Umbilical cord (tissue), 2 donors: ENCODE measurements around the gene LIAS. TPM values are rescaled to one million over a fixed set of nuclear protein-coding genes. Genes with fewer than 3 reads are reported as not detected.
"Not testable (repeated sequence)": the region's sequence is repeated elsewhere in the genome, so short reads cannot be mapped to it uniquely, and the experiment has no call there.

ENCODE experiments used
- DNase-seq: peaks from one replicate; pipeline ENCODE4 v3.0.0-alpha.2; 2015; ENCODE audit warnings: low spot score
- total RNA-seq: library from RNA; depleted of rRNA; stranded (reverse); fragments of >200 nt; gene quantifications from one replicate; pipeline ENCODE4 v1.2.3, GENCODE V29; 2014; ENCODE audit warnings: low replicate concordance; ENCODE audit not compliant: insufficient read depth

The LIAS gene
- total RNA-seq, 1 donor from 2014 or later = 20.5 TPM

DNA sequence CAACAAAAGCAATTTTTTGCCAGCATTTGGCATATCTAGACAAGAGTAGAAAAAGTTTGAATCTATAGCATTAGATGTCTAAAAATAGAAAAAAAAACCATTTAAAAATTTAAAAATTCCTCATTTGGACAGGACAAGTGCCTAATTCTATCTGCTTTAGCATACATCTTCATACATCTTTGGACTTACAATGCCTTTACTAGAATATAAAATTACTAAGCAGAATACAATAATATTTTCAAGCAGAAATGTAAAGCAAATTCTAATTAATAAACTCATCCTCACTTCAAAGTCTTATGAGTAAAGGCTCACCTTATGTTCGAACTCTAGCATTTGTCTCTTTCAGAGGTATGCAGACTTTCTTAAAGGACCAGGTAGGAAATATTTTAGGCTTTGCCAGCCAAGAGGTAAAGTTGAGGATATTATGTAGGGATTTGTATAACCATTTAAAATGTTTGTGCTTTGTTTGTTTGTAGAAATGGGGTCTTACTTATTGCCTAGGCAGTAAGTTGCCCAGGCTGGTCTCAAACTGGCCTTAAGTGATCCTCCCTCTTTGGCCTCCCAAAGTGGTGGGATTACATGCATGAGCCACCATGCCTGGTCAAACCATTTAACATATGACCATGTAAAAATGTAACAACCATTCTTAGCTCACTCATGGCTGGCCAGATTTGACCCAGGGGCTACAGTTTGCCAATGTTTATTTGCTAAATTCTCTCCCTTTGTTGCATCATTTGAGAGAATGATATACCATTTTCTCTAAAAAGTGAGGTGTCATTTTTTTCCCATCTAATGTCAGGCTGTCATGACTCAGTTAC is 39.3 kb downstream of the LIAS start:
- no peak for DNase-seq

GRCh38 chr4:39498727-39499020 is 39.8 kb downstream of the LIAS start:
- no peak for DNase-seq

- no peak for DNase-seq
Observed at GRCh38 chr4:39502019-39502663, 43.3 kb downstream of the LIAS start.

DNA sequence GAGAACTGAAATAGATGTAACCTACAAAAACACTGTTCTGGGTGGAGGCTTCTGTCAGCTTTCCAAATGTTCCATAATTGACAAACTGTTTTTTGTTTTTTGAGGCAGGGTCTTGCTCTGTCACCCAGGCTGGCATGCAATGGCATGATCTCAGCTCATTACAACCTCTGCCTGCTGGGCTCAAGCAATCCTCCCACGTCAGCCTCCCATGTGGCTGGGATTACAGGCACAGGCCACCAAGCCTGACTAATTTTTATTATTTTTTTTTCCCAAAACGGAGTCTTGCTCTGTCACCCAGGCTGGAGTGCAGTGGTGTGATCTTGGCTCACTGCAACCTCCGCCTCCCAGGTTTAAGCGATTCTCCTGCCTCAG is 43.8 kb downstream of the LIAS start:
- not testable (repeated sequence) for DNase-seq

DNA sequence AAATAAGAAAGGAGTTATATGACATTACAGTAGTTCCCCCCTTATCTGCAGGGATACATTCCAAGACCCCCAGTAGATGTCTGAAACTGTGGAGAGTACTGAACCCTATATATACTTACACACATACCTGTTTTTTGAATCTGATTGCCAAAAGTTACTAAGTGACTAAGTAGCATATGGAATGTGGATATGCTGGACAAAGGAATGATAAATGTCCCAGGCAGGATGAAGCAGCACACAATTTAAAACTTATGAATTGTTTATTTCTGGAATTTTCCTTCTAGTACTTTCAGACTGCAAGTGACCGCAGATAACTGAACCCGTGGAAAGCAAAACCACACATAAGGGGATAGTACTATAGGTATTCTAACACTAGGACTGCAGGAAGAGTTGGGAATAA is 45.7 kb downstream of the LIAS start:
- no peak for DNase-seq

- no peak for DNase-seq
Observed at GRCh38 chr4:39505581-39505980, 46.7 kb downstream of the LIAS start.

DNA sequence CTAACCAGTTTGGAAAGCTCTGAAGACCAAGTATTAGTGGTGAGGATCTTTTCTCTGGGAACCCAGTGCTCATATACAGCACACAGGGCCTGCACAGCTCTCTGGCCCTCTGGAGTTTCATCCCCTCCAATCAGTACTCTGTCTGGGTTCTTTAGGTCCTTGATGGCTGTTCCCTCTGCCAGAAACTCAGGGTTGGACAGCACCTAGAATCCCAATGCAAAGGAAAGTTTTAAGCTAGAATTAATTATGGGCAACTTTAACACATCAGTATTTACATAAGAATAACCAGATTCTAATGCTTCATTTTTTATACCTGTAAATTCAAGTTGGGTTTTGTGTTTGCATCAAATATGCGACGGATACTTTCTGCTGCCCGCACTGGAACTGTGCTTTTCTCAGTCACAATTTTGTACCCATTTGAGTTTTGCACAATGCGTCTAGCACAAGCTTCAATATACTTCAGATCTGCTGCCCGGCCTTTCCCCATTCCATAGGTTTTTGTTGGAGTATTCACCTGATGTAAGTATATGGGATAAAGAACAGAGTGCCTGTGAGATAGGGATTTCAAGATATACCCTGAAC is 51.6 kb downstream of the LIAS start:
- no peak for DNase-seq

GRCh38 chr4:39514266-39514665 is 55.4 kb downstream of the LIAS start:
- not testable (repeated sequence) for DNase-seq

DNA sequence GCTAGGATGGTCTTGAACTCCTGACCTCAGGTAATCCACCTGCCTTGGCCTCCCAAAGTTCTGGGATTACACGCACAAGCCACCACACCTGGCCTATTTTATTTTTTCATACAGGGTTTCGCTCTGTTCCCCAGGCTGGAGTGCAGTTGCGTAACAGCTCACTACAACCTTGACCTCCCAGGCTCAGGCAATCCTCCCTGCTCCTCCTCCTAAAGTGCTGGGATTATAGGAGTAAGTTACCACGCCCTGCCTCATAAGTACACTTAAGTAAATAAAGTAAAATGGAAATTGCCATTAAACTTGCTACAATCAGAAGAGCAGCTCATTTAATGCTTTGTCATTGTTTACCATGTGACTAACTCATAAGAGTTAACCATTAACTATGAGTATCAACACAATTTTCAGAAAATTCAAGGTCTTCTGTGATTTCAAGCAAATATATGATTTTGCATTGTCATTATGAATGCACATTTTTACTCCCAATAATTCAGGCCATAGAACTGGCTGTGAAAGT is 56.1 kb downstream of the LIAS start:
- DNase-seq = no peak

DNA sequence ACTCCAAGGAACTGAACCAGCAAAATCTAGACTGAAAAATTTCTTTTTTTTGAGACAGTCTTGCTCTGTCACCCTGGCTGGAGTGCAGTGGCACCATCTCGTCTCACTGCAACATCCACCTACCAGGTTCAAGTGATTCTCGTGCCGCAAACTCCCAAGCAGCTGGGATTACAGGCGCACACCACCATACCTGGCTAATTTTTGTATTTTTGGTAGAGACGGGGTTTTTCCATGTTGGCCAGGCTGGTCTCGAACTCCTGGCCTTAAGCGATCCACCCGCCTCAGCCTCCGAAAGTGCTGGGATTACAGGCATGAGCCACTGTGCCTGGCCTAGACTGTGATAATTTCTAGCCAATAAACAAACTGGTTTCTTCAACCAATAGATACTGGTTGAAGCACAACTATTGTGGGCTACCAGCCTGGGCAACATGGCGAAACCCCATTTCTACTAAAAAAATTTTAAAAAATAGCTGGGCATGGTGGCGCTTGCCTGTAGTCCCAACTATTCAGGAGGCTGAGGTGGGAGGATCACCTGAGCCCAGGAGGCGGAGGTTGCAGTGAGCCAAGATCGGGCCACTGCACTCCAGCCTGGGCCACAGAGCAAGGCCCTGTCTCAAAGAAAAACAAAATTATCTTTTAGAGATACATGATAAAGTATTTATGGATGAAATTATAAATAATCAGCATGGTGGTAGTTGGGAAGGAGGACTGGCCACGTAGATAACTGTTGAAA is 57.0 kb downstream of the LIAS start:
- DNase-seq = not testable (repeated sequence)

DNA sequence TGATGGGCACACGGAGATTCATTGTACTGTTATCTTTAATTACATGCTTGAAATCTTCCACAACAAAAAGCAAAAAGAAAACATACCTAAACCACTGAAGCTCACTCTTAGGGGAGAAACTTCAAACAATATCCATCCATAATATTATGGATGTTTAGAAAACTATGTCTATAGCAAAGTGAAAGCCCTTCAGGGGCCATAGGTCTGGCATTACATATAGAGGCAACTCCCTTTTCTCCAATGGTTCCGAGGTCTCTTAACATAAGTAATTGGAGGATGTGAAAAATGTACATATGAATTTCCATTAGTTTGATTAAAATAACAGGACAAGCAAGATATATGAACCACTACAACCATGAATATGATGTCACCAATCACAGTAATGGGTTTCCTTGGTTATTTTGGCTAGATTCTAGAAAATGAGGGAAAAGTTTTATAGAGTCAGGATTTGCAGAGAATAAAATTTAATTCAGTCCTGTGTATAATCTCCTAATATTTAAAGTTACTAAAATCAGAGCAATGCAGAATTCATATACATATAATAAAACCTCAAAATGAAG is 57.6 kb downstream of the LIAS start:
- DNase-seq = no peak

- no peak for DNase-seq
Observed at GRCh38 chr4:39518484-39518883, 59.6 kb downstream of the LIAS start.

DNA sequence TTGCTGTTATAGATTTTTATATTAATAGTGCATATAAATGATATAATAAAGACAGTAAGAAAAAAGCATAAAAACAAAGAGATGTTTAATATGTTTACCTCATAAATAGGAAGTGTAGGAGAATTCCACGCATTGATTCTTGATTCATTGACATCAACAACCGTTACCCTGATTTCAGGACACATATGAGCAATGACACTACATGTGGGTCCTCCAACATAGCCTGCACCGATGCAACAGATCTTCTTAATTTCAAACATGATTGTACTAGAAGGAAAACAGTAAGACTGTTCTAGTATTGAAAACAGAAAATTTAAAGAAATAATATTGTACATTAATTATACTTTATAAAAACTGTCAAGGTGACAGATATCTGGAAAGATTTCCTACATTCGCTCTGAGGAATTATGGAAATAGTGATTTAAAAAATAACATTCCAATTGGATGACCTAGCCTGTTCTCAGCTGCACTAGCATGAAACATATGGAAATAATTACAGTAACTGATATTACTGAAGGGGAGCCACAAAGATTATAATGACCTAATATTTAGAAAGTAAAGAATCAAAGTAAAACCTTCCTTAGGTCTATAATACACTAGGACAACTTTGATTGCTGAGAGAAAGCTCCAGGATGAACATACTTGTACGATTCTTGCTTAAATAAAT is 62.5 kb downstream of the LIAS start:
- peak; percentile 35 for DNase-seq

GRCh38 chr4:39522068-39522467 is 63.2 kb downstream of the LIAS start:
- no peak for DNase-seq

DNA sequence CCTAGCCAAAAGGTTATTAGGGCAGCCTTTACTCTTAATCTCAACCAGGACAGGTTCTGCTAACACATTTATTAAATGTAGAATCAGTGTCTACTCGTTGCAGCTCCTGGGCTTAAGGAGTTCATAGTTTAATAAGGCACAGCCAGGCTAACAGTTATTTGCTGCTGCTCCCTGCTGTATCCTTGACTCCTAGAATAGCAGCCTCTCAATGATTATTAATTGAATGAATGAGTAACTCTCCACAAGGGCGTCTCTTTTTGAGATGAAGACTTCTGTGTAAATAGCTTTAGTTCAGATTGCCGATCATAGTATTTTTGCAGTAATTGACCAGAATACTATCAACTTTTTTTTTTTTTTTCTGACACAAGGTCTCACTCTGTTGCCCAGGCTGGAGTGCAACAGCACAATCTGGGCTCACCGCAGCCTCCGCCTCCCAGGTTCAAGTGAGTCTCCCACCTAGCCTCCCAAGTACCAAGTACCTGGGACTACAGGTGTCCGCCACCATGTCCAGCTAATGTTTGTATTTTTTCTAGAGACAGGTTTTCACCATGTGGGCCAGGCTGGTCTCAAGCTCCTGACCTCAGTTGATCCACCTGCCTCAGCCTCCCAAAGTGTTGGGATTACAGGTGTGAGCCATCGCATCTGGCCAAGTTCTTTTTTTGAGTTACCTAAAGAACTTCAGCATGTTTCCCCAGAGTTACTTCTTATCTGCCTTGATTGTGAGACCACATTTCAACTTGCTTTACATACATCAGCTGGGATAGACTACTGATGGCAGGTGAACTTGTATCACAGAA is 65.5 kb downstream of the LIAS start:
- no peak for DNase-seq

DNA sequence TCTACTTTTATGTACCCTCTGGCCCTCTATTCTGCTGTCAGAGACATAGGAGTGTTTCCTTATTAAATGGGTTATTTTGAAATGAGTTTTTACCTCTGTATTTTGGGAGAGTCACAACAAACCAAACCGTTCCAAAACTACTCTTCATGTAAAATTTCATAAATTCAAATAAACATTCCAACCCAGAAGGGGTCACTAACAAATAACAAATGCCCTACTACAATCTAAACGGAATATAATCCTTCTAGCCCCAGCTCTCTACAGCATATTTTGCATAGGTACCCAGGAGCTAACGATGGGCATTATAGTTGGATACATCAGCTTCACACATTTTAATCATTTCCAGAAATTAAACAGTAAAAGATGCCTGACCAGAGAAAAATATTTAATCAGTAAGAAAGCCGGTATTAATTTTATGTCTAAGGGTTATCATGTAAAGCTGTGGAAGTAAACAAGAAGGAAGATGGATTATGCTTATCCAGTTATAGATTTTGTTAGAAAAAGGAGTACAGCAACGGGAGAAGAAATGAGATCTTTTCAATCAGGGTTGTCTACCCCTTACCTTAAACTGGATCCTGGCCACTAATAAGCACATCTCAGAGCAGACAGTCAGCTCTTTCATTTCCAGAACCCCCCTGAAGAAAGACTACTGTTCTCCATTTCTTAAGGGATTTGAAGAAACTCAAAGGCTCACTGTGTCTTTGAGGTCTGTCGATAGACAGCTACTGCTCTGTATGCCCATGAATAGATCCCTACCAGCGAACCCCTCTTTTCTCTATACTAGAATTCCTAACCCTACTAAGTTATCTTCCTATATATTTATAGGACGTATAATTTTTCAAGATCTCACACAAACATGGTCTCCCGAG is 67.2 kb downstream of the LIAS start:
- DNase-seq = peak; percentile 37

GRCh38 chr4:39526765-39527295 is 68.0 kb downstream of the LIAS start:
- no peak for DNase-seq

DNA sequence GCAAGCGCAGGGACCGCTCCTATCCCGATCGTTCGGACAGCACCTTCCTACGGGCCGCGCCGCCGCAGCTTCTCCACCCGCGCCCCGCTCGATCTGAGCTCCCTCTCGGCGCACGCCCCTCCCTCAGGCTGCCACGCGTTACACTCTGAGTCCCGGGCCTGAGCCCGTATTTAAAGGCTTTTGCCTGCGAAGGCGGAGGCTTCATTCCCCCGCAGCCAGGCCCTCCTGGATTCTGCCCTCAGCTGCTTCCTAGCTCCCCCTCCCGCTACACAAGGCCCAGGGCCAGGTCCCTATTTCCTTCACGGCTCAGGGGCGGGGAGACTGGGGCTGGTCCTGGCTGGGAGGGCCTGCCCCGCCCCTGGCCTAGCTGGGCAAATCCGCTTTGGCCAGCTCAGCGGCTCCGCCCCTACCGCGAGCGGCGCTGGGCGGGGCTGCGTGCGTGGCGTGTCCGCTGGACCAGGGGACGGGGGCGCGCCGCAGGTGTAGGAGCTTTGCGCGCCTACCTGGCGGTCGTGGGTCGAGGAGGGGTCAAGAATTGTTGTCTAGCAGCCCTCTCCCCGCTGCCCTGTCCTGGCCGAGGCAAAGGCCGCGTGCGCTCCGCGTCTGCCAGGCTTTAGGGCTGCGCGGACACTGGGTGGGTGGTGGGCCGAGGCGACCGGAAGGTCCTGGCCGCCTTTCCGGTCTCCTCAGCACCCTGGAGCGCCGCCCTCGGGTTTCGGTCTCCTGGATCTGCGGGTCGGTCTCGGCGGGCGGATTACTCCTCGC is 68.6 kb downstream of the LIAS start, which contains the start of gene UGDH:
UGDH (minus strand) TSS at position 144 of the 765 bp plus-strand sequence. CDS start 5,927 bp downstream, outside the sequence.
- peak; percentile 100 for DNase-seq
